WTC11 (cell line): ENCODE measurements around the gene VEPH1.

Source experiments
- CTCF ChIP-seq: fragments of 200-600 bp; IDR thresholded peaks from 2 replicates; pipeline ENCODE4 v1.8.0; 2022; ENCODE audit warnings: antibody characterized with exemption
- FOXK1 ChIP-seq: sonication (generic); formaldehyde crosslinking; IDR thresholded peaks from 2 replicates; pipeline ENCODE4 v1.8.0; 2022; ENCODE audit warnings: mild to moderate bottlenecking, moderate library complexity, missing genetic modification reagents
- MAX ChIP-seq: sonication (generic); formaldehyde crosslinking; IDR thresholded peaks from 2 replicates; pipeline ENCODE4 v1.8.0; 2022; ENCODE audit warnings: mild to moderate bottlenecking, missing genetic modification reagents
- NFYB ChIP-seq: sonication (generic); formaldehyde crosslinking; conservative IDR thresholded peaks from 2 replicates; pipeline ENCODE4 v1.8.0; 2022; ENCODE audit warnings: low read depth, missing genetic modification reagents
- PRDM15 ChIP-seq: sonication (generic); formaldehyde crosslinking; IDR thresholded peaks from 2 replicates; pipeline ENCODE4 v1.8.0; 2022; ENCODE audit warnings: missing genetic modification reagents
- PREB ChIP-seq: sonication (generic); formaldehyde crosslinking; IDR thresholded peaks from 2 replicates; pipeline ENCODE4 v1.8.1; 2022; ENCODE audit warnings: mild to moderate bottlenecking, missing genetic modification reagents, moderate library complexity, borderline replicate concordance
- PRRX2 ChIP-seq: fragments of 250-450 bp; sonication (Bioruptor Pico); IDR thresholded peaks from 2 replicates; pipeline ENCODE4 v1.8.0; 2021; ENCODE audit warnings: mild to moderate bottlenecking
- SOX15 ChIP-seq: fragments of 250-450 bp; sonication (Bioruptor Pico); IDR thresholded peaks from 2 replicates; pipeline ENCODE4 v1.9.0; 2021; ENCODE audit warnings: mild to moderate bottlenecking
- TP53 ChIP-seq: sonication (generic); formaldehyde crosslinking; IDR thresholded peaks from 2 replicates; pipeline ENCODE4 v1.8.1; 2023; ENCODE audit warnings: mild to moderate bottlenecking, missing genetic modification reagents
- USF2 ChIP-seq: sonication (generic); formaldehyde crosslinking; IDR thresholded peaks from 2 replicates; pipeline ENCODE4 v1.8.1; 2023; ENCODE audit warnings: mild to moderate bottlenecking, missing genetic modification reagents, moderate library complexity

- TF ChIP-seq PRRX2 (CRISPR knock-in tag) (no peak), PRDM15 (CRISPR knock-in tag) (no peak), CTCF (no peak), MAX (CRISPR knock-in tag) (no peak), FOXK1 (CRISPR knock-in tag) (no peak), PREB (no peak), SOX15 (CRISPR knock-in tag) (no peak), NFYB (no peak), TP53 (no peak), USF2 (CRISPR knock-in tag) (no peak)
These were observed 85.1 kb downstream of the VEPH1 start for GRCh38 chr3:157418104-157418503.
